NT2/D1 (cell line): Measurements from ENCODE around the gene NBAS.

Experiments
- DNase-seq: peaks from one replicate; pipeline ENCODE4 v3.0.0-alpha.2; 2011; ENCODE audit warnings: low read depth, low spot score
- H3K27me3 ChIP-seq: 2 replicates; pipeline ENCODE4 v1.6.0; 2011; ENCODE audit warnings: mild to moderate bottlenecking; ENCODE audit not compliant: insufficient read length, insufficient read depth
- H3K36me3 ChIP-seq: 2 replicates; pipeline ENCODE4 v1.6.1; 2011; ENCODE audit warnings: mild to moderate bottlenecking, low read length, mixed read lengths; ENCODE audit not compliant: insufficient read depth, insufficient read length
- H3K4me1 ChIP-seq: 2 replicates; pipeline ENCODE4 v1.5.1; 2011; ENCODE audit not compliant: insufficient read depth, insufficient read length
- H3K4me3 ChIP-seq: 2 replicates; pipeline ENCODE4 v1.5.1; 2011; ENCODE audit warnings: low read depth; ENCODE audit not compliant: insufficient read length
- H3K9ac ChIP-seq: 2 replicates; pipeline ENCODE4 v1.6.0; 2011; ENCODE audit warnings: low read depth; ENCODE audit not compliant: insufficient read length
- H3K9me3 ChIP-seq: 2 replicates; pipeline ENCODE4 v1.5.1; 2011; ENCODE audit warnings: mild to moderate bottlenecking, low read length; ENCODE audit not compliant: insufficient read depth
- SUZ12 ChIP-seq: IDR thresholded peaks from 2 replicates; pipeline ENCODE4 v1.6.1; 2011; ENCODE audit not compliant: insufficient read length, insufficient read depth; ENCODE audit errors: extremely low read depth
- YY1 ChIP-seq: IDR thresholded peaks from 2 replicates; pipeline ENCODE4 v1.6.1; 2011; ENCODE audit not compliant: insufficient read length, insufficient read depth
- ZNF274 ChIP-seq: IDR thresholded peaks from 2 replicates; pipeline ENCODE4 v1.6.1; 2011; ENCODE audit warnings: mild to moderate bottlenecking, low read depth, low read length

NBAS gene

GRCh38 chr2:15480552-15480951, 80.6 kb downstream of the NBAS start:
- H3K4me3 ChIP-seq, result no peak overlapping the region
- H3K9ac ChIP-seq, result no peak overlapping the region
- H3K9me3 ChIP-seq, result no peaks in the 10 kb centered on the region
- H3K27me3 ChIP-seq, result no peaks in the 10 kb centered on the region
- no peak for DNase-seq
- TF ChIP-seq ZNF274 (no peak), SUZ12 (no peak), YY1 (no peak)
- H3K36me3 ChIP-seq, result peaks cover 9% of the 10 kb centered on the region
- no peaks in the 10 kb centered on the region for H3K4me1 ChIP-seq

DNA sequence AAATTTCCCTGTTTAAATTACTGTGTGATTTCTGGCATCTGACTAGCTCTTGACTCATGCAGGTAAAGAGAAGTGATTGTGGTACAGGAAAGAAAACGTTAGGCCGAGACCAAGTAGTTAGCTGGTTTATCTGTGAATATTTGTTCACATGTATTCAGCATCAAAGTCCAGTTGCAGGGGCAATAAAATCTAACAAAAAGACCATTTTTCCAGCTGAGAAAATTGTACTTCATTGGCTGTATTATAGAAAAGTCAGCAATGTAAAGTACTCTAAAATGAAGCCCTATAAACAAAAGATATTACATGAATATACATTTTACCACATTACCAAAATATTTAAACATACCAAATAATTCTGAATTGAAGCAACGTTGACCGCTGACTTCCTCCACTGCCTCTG, 88.3 kb downstream of the NBAS start:
- peaks cover 23% of the 10 kb centered on the region for H3K36me3 ChIP-seq
- DNase-seq, result no peak

GRCh38 chr2:15472133-15472532, 89.0 kb downstream of the NBAS start:
- TF ChIP-seq SUZ12, result no peak
- no peak for TF ChIP-seq ZNF274
- TF ChIP-seq YY1, result no peak
- Histone ChIP-seq H3K4me3 (no peak overlapping the region), H3K4me1 (no peaks in the 10 kb centered on the region), H3K9ac (no peak overlapping the region), H3K9me3 (no peaks in the 10 kb centered on the region), H3K36me3 (peaks cover 27% of the 10 kb centered on the region), H3K27me3 (no peaks in the 10 kb centered on the region)
- DNase-seq, result no peak

More for the DNA sequence above, 88.3 kb downstream of the NBAS start:
- Histone ChIP-seq H3K9ac (no peak overlapping the region), H3K9me3 (no peaks in the 10 kb centered on the region), H3K4me1 (no peaks in the 10 kb centered on the region), H3K4me3 (no peak overlapping the region), H3K27me3 (no peaks in the 10 kb centered on the region)
- no peak for TF ChIP-seq ZNF274
- no peak for TF ChIP-seq SUZ12
- TF ChIP-seq YY1, result no peak

- DNase-seq, result no peak
- Histone ChIP-seq H3K4me1 (no peaks in the 10 kb centered on the region), H3K9ac (no peak overlapping the region), H3K36me3 (peaks cover 31% of the 10 kb centered on the region), H3K9me3 (no peaks in the 10 kb centered on the region), H3K4me3 (no peak overlapping the region), H3K27me3 (no peaks in the 10 kb centered on the region)
- no peak for TF ChIP-seq SUZ12
- no peak for TF ChIP-seq YY1
- TF ChIP-seq ZNF274, result no peak
Observed at GRCh38 chr2:15471606-15472005, 89.5 kb downstream of the NBAS start.

DNA sequence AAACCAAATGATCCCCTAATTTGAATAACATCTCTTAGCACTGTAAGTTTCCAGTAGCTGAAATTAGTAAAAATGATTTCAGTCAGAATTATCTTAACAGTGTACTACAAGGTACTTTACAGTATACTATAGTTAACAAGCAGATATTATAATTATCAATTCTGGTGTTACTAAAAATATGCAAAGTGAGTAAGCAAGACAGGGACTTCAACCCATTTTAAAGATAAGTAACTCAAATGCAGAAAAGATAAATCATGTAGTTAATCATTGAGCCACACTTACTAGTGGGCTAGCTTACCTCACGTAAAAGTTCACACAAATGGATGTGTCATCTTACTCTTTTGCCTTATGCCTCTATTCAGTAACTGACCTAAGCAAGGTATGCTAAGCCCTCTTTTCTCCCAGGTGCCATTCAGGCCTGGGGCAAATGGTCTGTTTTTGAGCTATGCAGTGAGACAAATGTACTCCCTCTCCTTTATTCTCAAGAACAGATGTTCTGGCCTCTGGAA, 101.0 kb downstream of the NBAS start:
- no peak for DNase-seq
- Histone ChIP-seq H3K9me3 (no peaks in the 10 kb centered on the region), H3K4me1 (no peaks in the 10 kb centered on the region), H3K4me3 (no peak overlapping the region), H3K36me3 (peaks cover 16% of the 10 kb centered on the region), H3K9ac (no peak overlapping the region), H3K27me3 (no peaks in the 10 kb centered on the region)
- TF ChIP-seq YY1 (no peak), SUZ12 (no peak), ZNF274 (no peak)

- Histone ChIP-seq H3K36me3 (peaks cover 14% of the 10 kb centered on the region), H3K4me1 (no peaks in the 10 kb centered on the region), H3K9ac (no peak overlapping the region), H3K4me3 (no peak overlapping the region), H3K9me3 (no peaks in the 10 kb centered on the region), H3K27me3 (no peaks in the 10 kb centered on the region)
- TF ChIP-seq YY1, result no peak
- TF ChIP-seq SUZ12, result no peak
- TF ChIP-seq ZNF274, result no peak
- DNase-seq, result no peak
Observed at GRCh38 chr2:15458277-15458676, 102.9 kb downstream of the NBAS start.

DNA sequence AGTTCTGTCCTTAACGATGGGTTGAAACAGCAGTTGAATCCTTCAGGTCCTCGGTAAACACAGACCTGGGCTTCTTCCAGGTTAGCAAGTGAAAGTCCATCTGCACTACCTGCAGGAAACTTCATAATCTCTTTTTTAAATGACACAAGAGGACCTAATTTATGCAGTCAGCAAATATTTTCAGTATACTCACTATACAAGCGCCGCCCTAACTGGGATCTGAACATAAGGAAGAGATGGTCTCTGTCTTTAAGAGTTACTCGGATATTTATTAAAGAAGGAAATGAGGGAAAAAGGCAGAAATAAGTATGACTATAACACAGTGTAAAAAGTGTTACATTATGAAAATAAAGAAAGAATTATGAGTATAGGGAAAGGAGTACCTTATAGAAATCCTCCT, 103.3 kb downstream of the NBAS start:
- no peak for TF ChIP-seq YY1
- TF ChIP-seq ZNF274, result no peak
- no peak for TF ChIP-seq SUZ12
- H3K27me3 ChIP-seq, result no peaks in the 10 kb centered on the region
- H3K4me1 ChIP-seq, result no peaks in the 10 kb centered on the region
- H3K36me3 ChIP-seq, result peaks cover 16% of the 10 kb centered on the region
- no peak for DNase-seq
- no peak overlapping the region for H3K4me3 ChIP-seq
- H3K9me3 ChIP-seq, result no peaks in the 10 kb centered on the region
- H3K9ac ChIP-seq, result no peak overlapping the region

- Histone ChIP-seq H3K4me3 (no peak overlapping the region), H3K4me1 (no peaks in the 10 kb centered on the region), H3K9ac (no peak overlapping the region), H3K9me3 (no peaks in the 10 kb centered on the region), H3K27me3 (no peaks in the 10 kb centered on the region), H3K36me3 (peaks cover 16% of the 10 kb centered on the region)
- no peak for TF ChIP-seq SUZ12
- no peak for TF ChIP-seq YY1
- TF ChIP-seq ZNF274, result no peak
- DNase-seq, result no peak
Observed at GRCh38 chr2:15456352-15456751, 104.8 kb downstream of the NBAS start.
